Heart right ventricle (tissue), 16 donors: ENCODE data around the gene MCM3AP. TPM values are rescaled to one million over a fixed set of nuclear protein-coding genes. Genes with fewer than 3 reads are reported as not detected.

Experiments
- ATAC-seq, 8 donors: fragments of 200-7000 bp; cut with Tn5 transposase; one replicate each; pipeline ENCODE4 v1.9.1; 2020; ENCODE audit warnings: mild to moderate bottlenecking in 8 of 8, moderate library complexity in 8 of 8, moderate number of reproducible peaks in 1 of 8
- DNase-seq, 2 donors: peaks; one replicate each; pipeline ENCODE4 v3.0.0-alpha.2; 2020
- H3K27ac ChIP-seq, 10 donors: fragments of 200-600 bp; sonication (generic) in 2 of 10; one replicate each; pipeline versions ENCODE4 v1.5.0 to v1.8.0; 2020 to 2022; ENCODE audit warnings: mild to moderate bottlenecking in 3 of 10
- H3K27me3 ChIP-seq, 7 donors: fragments of 200-600 bp; one replicate each; pipeline ENCODE4 v1.8.0; 2021 to 2022; ENCODE audit warnings: mild to moderate bottlenecking in 2 of 7
- H3K36me3 ChIP-seq, 9 donors: fragments of 200-600 bp; sonication (generic) in 1 of 9; one replicate each; pipeline versions ENCODE4 v1.5.0 to v1.8.0; 2020 to 2022; ENCODE audit warnings: mild to moderate bottlenecking in 2 of 9
- H3K4me1 ChIP-seq, 9 donors: fragments of 200-600 bp; sonication (generic) in 1 of 9; one replicate each; pipeline versions ENCODE4 v1.5.0 to v1.8.0; 2020 to 2022; ENCODE audit warnings: mild to moderate bottlenecking in 4 of 9
- H3K4me3 ChIP-seq, 10 donors: fragments of 200-600 bp; sonication (generic) in 2 of 10; one replicate each; pipeline versions ENCODE4 v1.5.0 to v1.8.0; 2020 to 2022; ENCODE audit warnings: mild to moderate bottlenecking in 7 of 10, moderate library complexity in 2 of 10
- H3K9me3 ChIP-seq, 11 donors: fragments of 200-600 bp in 10 of 11; sonication (generic) in 2 of 11; one replicate each; pipeline versions ENCODE4 v1.5.0 to v1.8.0; 2013 to 2022; ENCODE audit warnings: mild to moderate bottlenecking in 2 of 11, control low read depth in 1 of 11, moderate library complexity in 1 of 11
- CTCF ChIP-seq, 9 donors: fragments of 200-600 bp; sonication (generic) in 2 of 9; IDR thresholded peaks; one replicate each; pipeline versions ENCODE4 v1.5.0 to v1.8.0; 2021 to 2022; ENCODE audit warnings: antibody characterized with exemption in 9 of 9, mild to moderate bottlenecking in 5 of 9, moderate library complexity in 1 of 9
- WGBS, 2 donors: extraction: QIAGEN DNeasy Blood & Tissue Kit; methylation state at CpG; one replicate each; pipeline ENCODE4 v1.1.7; 2013; ENCODE audit warnings: inconsistent platforms in 1 of 2; 5-methylcytosine and 5-hydroxymethylcytosine counted together
- intact Hi-C, 10 donors: fragments of 100-400 bp; cut with DNase I; formaldehyde crosslinking; loops; one replicate each; pipeline versions ENCODE4 v1.11.1 to v1.14.2; 2022
- polyA plus RNA-seq, 2 donors: library from polyadenylated mRNA; stranded (reverse); fragments of 200-250 nt; gene quantifications; one replicate each; pipeline ENCODE4 v1.2.3, GENCODE V29; 2013
- total RNA-seq, 10 donors: library from RNA; stranded (reverse); fragmentation: NEBNext Ultra II Directional in 3 of 10; extraction: Animal tissue kit (Norgen Biotek cat#: 25700) in 3 of 10; gene quantifications; one replicate each; pipeline versions ENCODE4 v1.2.1 to v1.2.4, GENCODE V29; 2021 to 2023
- donor health status: Arrhythmogenic right ventricular cardiomyopathy.
- donor health status: ischemic (EF 13 %, LVEDD 7.1; RV severe dilation, severe dysfunction).
- donor health status: healthy with polysubstance abuse.
- donor health status: DM: no; HTN: yes; CAD: no.
- donor health status: DM: no; HTN: no; CAD: no.
- donor health status: ischemic (EF 25% LVEDD 6.9; RV normal size, moderate dysfunction).
- donor health status: ischemic (EF 25% LVEDD 5.7; RV mildly dilated, moderate dysfunction).
- donor health status: healthy.
- donor health status: DM: yes; HTN: yes; CAD: no.
- donor health status: Ischemic cardiomyopathy.
- donor health status: ischemic (EF 35%, LVEDD 5.7; RV mildly dilated, moderate dysfunction).
- donor health status: nonischemic (EF 11% LVEDD 7.7; RV severe dilation, severe dysfunction).
- donor health status: DM: yes; HTN: yes; CAD: no.
- donor health status: PGD.
- donor health status: ischemic (EF 29% LVEDD 5.4; RV normal size, mild dysfunction).
- donor health status: nonischemic (EF 23%, LVEDD 6.1; RV moderate dilation, normal function).

The MCM3AP gene
- total and polyA plus RNA-seq, 12 donors, result 31.0 to 68.4 (median 52.0) TPM

GRCh38 chr21:46304437-46304836, 19.0 kb upstream of the MCM3AP start:
- Histone ChIP-seq H3K27ac (no peak overlapping the region), H3K4me3 (no peak overlapping the region), H3K27me3 (peaks cover 0 to 4% (median 0%) of the 10 kb centered on the region in 7 donors), H3K9me3 (no peaks in the 10 kb centered on the region), H3K36me3 (peaks cover 0 to 48% (median 0%) of the 10 kb centered on the region in 9 donors), H3K4me1 (no peaks in the 10 kb centered on the region)
- intact Hi-C loops, result no loop called here
- 86% methylated on average over 5 of the region's 5 CpGs for whole genome bisulfite sequencing, 2 donors
- TF ChIP-seq CTCF (IDR thresholded peaks at IDR 0.05), result no peak
- DNase-seq (no peak), ATAC-seq (no peak)

- Histone ChIP-seq H3K27ac (no peak overlapping the region), H3K36me3 (peaks cover 0 to 40% (median 0%) of the 10 kb centered on the region in 9 donors), H3K4me1 (peaks cover 2 to 17% (median 13%) of the 10 kb centered on the region in 9 donors), H3K4me3 (no peak overlapping the region), H3K9me3 (no peaks in the 10 kb centered on the region), H3K27me3 (peaks cover 0 to 13% (median 0%) of the 10 kb centered on the region in 7 donors)
- DNase-seq, result no peak
- 95 to 96% methylated on average over 14 of the region's 14 CpGs for whole genome bisulfite sequencing, 2 donors
- ATAC-seq, result no peak
- TF ChIP-seq CTCF (IDR thresholded peaks at IDR 0.05), result no peak
- intact Hi-C loops, result no loop called here
Observed at GRCh38 chr21:46301759-46302158, 16.3 kb upstream of the MCM3AP start.

GRCh38 chr21:46299167-46299566, 13.8 kb upstream of the MCM3AP start:
- intact Hi-C loops, result no loop called here
- H3K27me3 ChIP-seq, result peaks cover 0 to 13% (median 0%) of the 10 kb centered on the region in 7 donors

More at GRCh38 chr21:46299167-46299566, 13.8 kb upstream of the MCM3AP start:
- peaks cover 9 to 37% (median 31%) of the 10 kb centered on the region in 9 donors for H3K4me1 ChIP-seq
- no peak for TF ChIP-seq CTCF (IDR thresholded peaks at IDR 0.05)
- peaks cover 0 to 21% (median 0%) of the 10 kb centered on the region in 9 donors for H3K36me3 ChIP-seq
- WGBS, 2 donors, result 87 to 91% methylated on average over 9 of the region's 9 CpGs
- H3K9me3 ChIP-seq, result no peaks in the 10 kb centered on the region
- ATAC-seq (no peak), DNase-seq (no peak)
- no peak overlapping the region for H3K27ac ChIP-seq
- no peak overlapping the region for H3K4me3 ChIP-seq
